Choroid plexus epithelial cell (primary cell): ENCODE data around the gene EPN3.

Source experiments
- DNase-seq: peaks from one replicate; pipeline ENCODE4 v3.0.0-alpha.2; 2010; ENCODE audit warnings: low read depth
- H3K4me3 ChIP-seq: 2 replicates; pipeline ENCODE4 v1.5.1; 2011; ENCODE audit warnings: low read depth, mild to moderate bottlenecking, control low read depth, low read length, moderate library complexity
- TF ChIP-seq, protein P1 (sequence below): conservative IDR thresholded peaks from 2 replicates; pipeline ENCODE4 v1.5.1; 2011; ENCODE audit warnings: low read depth, mild to moderate bottlenecking, control low read depth, inconsistent platforms, low read length, moderate library complexity

Gene EPN3

DNA sequence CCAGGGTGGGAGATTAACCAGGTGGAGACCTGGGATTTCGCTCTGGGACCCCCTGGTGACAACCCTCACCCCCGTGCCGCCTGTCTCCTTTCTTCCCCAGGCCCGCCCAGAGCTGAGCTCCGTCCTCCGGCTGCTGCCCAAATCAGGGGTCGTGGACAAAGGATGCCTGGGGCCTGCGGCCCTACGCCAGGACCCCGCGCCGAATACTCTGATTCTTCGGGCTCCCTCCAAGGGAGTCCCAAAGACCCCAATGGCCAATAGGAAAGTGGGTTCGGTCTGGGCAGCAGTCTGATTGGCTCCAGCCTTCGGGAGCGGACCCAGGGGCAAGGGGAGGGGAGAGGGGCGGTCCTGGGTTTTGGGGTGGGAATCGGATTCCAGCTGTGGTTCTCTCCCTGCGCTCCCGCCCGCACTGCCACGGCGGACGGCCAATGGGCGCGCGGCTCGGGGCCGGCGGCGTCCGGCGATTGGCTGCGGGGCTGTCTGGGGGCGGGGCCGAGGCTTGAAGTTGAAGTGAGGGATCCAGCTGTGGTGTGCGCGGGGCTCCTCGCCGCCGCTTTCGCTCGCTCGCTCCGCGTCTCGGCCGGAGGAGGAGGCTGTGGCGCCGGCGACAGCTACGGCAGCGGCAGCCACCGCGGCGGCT is 27.8 kb downstream of the EPN3 start, which contains the start of gene CACNA1G:
CACNA1G (plus strand) TSS at position 531 of the 640 bp plus-strand sequence. CDS start 745 bp downstream, outside the sequence.
- DNase-seq = peak; percentile 71
- H3K4me3 ChIP-seq = peak within 1 kb of the TSS; percentile 40
- TF ChIP-seq, protein P1, sequence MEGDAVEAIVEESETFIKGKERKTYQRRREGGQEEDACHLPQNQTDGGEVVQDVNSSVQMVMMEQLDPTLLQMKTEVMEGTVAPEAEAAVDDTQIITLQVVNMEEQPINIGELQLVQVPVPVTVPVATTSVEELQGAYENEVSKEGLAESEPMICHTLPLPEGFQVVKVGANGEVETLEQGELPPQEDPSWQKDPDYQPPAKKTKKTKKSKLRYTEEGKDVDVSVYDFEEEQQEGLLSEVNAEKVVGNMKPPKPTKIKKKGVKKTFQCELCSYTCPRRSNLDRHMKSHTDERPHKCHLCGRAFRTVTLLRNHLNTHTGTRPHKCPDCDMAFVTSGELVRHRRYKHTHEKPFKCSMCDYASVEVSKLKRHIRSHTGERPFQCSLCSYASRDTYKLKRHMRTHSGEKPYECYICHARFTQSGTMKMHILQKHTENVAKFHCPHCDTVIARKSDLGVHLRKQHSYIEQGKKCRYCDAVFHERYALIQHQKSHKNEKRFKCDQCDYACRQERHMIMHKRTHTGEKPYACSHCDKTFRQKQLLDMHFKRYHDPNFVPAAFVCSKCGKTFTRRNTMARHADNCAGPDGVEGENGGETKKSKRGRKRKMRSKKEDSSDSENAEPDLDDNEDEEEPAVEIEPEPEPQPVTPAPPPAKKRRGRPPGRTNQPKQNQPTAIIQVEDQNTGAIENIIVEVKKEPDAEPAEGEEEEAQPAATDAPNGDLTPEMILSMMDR = no peak

DNA sequence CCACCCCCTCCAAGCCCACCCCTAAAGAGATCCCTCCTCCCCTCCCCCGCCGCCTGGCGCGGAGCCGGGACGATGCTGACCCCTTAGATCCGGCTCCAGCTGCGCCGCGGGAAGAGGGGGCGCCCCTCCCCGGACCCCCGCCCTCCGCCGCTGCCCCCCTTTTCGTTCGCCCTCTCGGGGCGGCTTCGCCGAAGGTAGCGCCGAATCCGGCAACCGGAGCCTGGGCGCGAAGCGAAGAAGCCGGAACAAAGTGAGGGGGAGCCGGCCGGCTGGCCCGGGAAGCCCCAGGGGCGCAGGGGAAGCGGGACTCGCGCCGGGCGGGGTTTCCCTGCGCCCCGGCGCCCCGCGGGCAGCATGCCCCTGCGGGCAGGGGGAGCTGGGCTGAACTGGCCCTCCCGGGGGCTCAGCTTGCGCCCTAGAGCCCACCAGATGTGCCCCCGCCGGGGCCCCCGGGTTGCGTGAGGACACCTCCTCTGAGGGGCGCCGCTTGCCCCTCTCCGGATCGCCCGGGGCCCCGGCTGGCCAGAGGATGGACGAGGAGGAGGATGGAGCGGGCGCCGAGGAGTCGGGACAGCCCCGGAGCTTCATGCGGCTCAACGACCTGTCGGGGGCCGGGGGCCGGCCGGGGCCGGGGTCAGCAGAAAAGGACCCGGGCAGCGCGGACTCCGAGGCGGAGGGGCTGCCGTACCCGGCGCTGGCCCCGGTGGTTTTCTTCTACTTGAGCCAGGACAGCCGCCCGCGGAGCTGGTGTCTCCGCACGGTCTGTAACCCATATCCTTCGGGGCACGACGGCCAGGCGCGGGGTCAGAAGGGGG is 28.6 kb downstream of the EPN3 start:
- TF ChIP-seq, protein P1 = no peak
- no peak for DNase-seq
- H3K4me3 ChIP-seq = peak overlapping the region; percentile 40

DNA sequence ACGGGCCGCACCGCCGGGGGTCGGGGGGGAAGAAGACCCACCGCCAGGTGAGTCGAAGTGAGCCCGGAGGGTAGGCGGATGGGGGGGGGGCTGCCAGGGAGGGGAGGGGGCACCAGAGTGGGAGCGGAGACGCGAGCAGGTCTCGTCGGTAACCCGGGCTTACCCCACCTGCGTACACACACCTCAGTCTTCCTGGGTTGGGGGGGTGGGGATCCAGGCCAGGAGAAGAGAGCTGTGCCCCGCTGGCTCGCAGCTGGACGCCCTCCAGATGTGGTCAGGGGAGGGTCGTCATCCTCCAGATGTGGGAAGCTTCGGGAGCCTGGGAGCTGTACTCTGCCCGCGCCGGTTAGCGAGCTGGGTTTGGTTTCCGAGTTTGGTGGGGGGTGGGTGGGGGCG is 29.2 kb downstream of the EPN3 start:
- TF ChIP-seq, protein P1 = no peak
- no peak for DNase-seq
- H3K4me3 ChIP-seq = no peak overlapping the region

DNA sequence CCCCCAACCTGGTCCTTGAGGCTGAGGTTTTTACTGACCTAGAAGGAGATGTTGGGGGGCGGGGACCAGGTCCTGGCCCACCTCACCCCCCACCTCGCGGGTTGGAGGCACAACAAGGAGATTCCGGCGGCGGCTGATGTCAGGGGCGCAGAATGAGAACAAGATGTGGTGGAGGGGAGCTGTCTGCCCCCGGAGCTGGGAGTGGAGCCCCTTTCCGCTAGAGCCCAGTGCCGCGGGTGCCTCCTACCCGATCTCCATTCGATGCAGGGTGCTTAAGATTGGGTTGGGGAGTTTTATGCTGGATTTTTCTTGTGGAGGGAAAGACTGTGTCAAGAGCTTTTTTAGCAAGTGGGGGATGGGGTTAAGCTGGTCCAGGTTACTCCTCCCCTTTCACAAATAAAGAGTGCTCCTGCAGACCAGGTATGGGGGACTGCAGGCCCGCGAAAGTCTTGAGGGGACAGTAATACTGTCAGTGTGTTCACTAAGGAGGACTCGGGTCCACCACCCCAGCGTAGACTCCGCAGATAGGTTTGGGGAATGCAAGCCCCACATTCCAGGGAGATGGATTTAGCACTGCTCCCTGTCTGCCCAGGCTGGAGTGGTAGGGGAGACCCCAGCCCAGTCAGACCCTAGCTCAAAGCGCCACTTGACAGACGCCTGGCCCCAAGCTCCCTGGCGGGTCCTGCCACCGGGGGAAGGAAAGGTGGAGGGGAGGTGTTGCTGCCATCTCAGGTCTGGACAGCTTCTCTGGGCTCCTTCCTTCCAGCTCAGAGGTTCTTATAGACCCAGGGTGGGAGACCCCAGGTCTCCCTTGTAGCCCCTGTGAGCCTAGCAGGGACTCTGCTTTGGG is 29.9 kb downstream of the EPN3 start:
- TF ChIP-seq, protein P1 = no peak
- H3K4me3 ChIP-seq = no peak overlapping the region
- no peak for DNase-seq

DNA sequence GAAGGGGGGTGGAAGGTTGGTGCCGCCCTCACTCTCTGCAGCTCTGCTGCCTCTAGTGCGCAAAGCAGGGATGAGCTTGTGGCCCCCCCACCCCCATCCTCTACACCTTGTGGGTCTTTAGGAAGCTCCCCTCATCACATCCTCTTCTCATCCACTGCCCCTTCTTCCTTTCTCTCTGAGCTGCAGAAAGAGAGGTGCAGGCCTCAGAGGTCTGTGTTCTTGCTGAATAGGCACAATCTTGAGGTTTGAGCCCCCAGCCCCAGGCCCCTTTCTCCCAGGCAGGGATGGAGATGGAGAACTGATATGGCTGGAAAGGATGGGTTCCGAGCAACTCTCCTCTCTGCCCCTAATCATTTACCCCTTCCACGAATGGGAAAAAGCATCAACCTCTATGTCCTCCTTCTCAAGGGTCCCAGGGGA is 30.6 kb downstream of the EPN3 start:
- TF ChIP-seq, protein P1 = peak; percentile 2
- no peak overlapping the region for H3K4me3 ChIP-seq
- no peak for DNase-seq

DNA sequence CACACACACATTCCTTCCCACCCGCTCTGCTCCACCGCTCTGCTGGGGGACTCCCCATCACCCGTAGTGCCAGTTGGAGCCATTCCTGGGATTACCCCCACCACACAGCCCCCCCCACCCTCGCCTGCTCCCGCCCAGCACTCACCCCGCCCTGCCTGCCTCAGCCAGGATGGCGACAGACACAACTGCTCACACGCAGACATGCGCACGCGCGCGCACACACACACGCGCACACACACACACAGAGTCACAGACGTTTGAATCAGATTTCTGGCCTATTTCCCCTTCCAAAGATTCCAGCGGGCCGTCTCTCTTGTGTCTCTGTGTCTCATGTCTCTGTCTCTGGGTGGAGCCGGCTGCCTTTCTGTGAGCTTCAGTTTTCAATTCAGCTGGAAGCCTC is 32.4 kb downstream of the EPN3 start:
- DNase-seq = peak; percentile 52
- TF ChIP-seq, protein P1 = no peak
- no peak overlapping the region for H3K4me3 ChIP-seq
